Measurements from ENCODE around the gene USP43.

Gene USP43

DNA sequence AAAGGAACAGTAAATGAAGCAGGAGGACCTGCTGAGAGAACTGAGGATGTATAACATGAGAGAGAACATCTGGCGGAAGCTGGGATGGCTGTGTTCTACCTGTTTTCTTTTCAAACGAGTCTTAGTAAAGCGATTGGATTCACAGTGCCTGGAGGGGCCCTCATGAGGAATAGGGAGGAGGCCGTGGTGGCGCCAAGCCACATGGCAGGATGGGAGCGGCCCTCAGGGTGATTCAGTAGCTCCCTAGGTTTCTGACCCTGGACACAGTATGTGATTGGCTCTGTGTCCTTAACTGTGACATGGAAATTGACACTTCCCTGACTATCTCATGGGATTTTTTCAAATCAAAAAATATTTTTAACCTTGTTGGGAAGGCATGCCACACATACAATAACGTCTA is 32.1 kb downstream of the USP43 start:
- no peaks in the 10 kb centered on the region for H3K9me3 ChIP-seq (replicated peaks; ENCODE audit: insufficient read depth, low read length)
- H4K20me1 ChIP-seq (ENCODE audit: insufficient read depth, low read length): no peaks in the 10 kb centered on the region
- H3K4me2 ChIP-seq (ENCODE audit: low read depth, low read length): no peak overlapping the region
- no peak overlapping the region for H3K9ac ChIP-seq (ENCODE audit: low read length)
- no peak overlapping the region for H2AFZ ChIP-seq (ENCODE audit: low read length)
- no peaks in the 10 kb centered on the region for H3K9me2 ChIP-seq (replicated peaks; ENCODE audit: insufficient read depth, low read length)
- H3K4me1 ChIP-seq (ENCODE audit: low read length): no peaks in the 10 kb centered on the region
- no peaks in the 10 kb centered on the region for H3K36me3 ChIP-seq (replicated peaks; ENCODE audit: insufficient read depth, low read length)
- no peaks in the 10 kb centered on the region for H3K27me3 ChIP-seq (replicated peaks; ENCODE audit: insufficient read depth, low read length)
- H3F3A ChIP-seq (ENCODE audit: insufficient read depth, low read length): no peaks in the 10 kb centered on the region
- no peak for TF ChIP-seq EZH2phosphoT487 (IDR thresholded peaks at IDR 0.05; ENCODE audit: low read length)
- no peak for TF ChIP-seq EZH2 (optimal IDR thresholded peaks at IDR 0.05; ENCODE audit: low read depth, low read length)
- TF ChIP-seq, protein P1, sequence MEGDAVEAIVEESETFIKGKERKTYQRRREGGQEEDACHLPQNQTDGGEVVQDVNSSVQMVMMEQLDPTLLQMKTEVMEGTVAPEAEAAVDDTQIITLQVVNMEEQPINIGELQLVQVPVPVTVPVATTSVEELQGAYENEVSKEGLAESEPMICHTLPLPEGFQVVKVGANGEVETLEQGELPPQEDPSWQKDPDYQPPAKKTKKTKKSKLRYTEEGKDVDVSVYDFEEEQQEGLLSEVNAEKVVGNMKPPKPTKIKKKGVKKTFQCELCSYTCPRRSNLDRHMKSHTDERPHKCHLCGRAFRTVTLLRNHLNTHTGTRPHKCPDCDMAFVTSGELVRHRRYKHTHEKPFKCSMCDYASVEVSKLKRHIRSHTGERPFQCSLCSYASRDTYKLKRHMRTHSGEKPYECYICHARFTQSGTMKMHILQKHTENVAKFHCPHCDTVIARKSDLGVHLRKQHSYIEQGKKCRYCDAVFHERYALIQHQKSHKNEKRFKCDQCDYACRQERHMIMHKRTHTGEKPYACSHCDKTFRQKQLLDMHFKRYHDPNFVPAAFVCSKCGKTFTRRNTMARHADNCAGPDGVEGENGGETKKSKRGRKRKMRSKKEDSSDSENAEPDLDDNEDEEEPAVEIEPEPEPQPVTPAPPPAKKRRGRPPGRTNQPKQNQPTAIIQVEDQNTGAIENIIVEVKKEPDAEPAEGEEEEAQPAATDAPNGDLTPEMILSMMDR (IDR thresholded peaks at IDR 0.05; ENCODE audit: low read length): no peak
- H3K27ac ChIP-seq (ENCODE audit: low read length): no peak overlapping the region
- H3K4me3 ChIP-seq (ENCODE audit: low read length): no peak overlapping the region
- no peaks in the 10 kb centered on the region for H3K79me2 ChIP-seq (ENCODE audit: low read length)
- no peak for DNase-seq

DNA sequence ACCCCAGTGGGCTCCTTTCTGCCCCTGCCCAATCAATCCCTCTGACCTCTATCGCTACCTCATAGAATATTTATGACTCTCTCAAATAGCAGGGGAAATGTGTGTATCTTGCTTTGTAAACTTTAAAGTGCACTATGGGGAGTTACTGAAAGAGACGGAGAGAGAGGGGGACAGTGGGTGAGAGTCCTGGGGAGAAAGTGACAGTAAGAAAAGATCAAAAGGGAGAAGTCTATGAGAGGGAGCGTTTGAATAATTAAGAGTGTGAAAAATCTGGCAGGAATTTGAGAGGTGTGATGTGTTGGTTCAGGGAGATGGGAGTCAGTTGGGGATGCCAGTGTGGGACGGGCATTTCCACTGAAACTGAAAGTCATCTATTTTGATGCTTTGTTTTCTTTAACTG is 32.6 kb downstream of the USP43 start:
- H3K4me2 ChIP-seq (ENCODE audit: low read depth, low read length): no peak overlapping the region
- H3K4me1 ChIP-seq (ENCODE audit: low read length): no peaks in the 10 kb centered on the region
- no peak overlapping the region for H3K9ac ChIP-seq (ENCODE audit: low read length)

DNA sequence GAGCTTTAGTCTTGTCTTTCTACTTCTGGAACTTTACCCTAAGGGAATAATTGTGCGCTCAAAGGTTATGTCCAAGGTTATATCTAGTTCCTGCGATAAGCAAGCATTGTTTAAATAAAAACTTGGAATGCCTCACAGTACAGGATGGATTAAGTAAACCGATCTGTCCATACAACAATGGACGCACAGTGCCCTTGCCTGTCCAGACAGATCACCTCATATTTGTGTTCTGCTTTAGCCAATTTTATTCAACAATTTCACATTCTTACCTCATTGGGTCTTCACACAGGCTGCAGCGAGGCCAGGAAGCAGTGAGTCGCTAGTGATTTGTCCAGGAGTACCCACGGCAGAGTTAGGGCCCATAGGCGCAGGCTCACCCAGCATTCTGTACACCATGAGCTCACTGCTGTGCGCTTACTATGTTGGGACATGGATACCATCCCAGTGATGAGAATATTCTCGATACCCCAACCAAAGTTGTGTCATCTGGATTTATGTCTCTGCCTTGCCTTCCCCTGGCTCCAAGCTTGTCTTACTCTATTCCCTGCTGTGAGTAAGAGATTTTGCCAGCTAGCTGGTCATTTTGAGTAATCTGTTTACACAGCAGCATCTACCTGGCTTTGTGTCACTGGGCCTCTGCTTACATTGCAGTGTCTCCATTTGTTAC is 39.8 kb downstream of the USP43 start:
- no peak for DNase-seq
- H3K79me2 ChIP-seq (ENCODE audit: low read length): no peaks in the 10 kb centered on the region
- no peak overlapping the region for H2AFZ ChIP-seq (ENCODE audit: low read length)
- no peaks in the 10 kb centered on the region for H4K20me1 ChIP-seq (ENCODE audit: insufficient read depth, low read length)
- no peak overlapping the region for H3K27ac ChIP-seq (ENCODE audit: low read length)
- H3K36me3 ChIP-seq (replicated peaks; ENCODE audit: insufficient read depth, low read length): no peaks in the 10 kb centered on the region
- no peaks in the 10 kb centered on the region for H3K9me2 ChIP-seq (replicated peaks; ENCODE audit: insufficient read depth, low read length)
- no peak overlapping the region for H3K4me3 ChIP-seq (ENCODE audit: low read length)
- H3K9ac ChIP-seq (ENCODE audit: low read length): no peak overlapping the region
- TF ChIP-seq, protein P1 (IDR thresholded peaks at IDR 0.05; ENCODE audit: low read length): no peak
- TF ChIP-seq EZH2phosphoT487 (IDR thresholded peaks at IDR 0.05; ENCODE audit: low read length): no peak
- no peak for TF ChIP-seq EZH2 (optimal IDR thresholded peaks at IDR 0.05; ENCODE audit: low read depth, low read length)
- no peaks in the 10 kb centered on the region; the same call in 1 of the 2 replicates for H3K27me3 ChIP-seq (replicated peaks; ENCODE audit: insufficient read depth, low read length)
- no peaks in the 10 kb centered on the region for H3K4me1 ChIP-seq (ENCODE audit: low read length)
- H3K9me3 ChIP-seq (replicated peaks; ENCODE audit: insufficient read depth, low read length): no peaks in the 10 kb centered on the region
- no peak overlapping the region for H3K4me2 ChIP-seq (ENCODE audit: low read depth, low read length)
- H3F3A ChIP-seq (ENCODE audit: insufficient read depth, low read length): no peaks in the 10 kb centered on the region

More for the DNA sequence above, 32.6 kb downstream of the USP43 start:
- H3F3A ChIP-seq (ENCODE audit: insufficient read depth, low read length): no peaks in the 10 kb centered on the region
- no peak overlapping the region for H3K27ac ChIP-seq (ENCODE audit: low read length)
- no peaks in the 10 kb centered on the region for H3K9me2 ChIP-seq (replicated peaks; ENCODE audit: insufficient read depth, low read length)
- H3K9me3 ChIP-seq (replicated peaks; ENCODE audit: insufficient read depth, low read length): no peaks in the 10 kb centered on the region
- no peak for DNase-seq
- TF ChIP-seq EZH2phosphoT487 (IDR thresholded peaks at IDR 0.05; ENCODE audit: low read length): no peak
- TF ChIP-seq EZH2 (optimal IDR thresholded peaks at IDR 0.05; ENCODE audit: low read depth, low read length): no peak
- TF ChIP-seq, protein P1 (IDR thresholded peaks at IDR 0.05; ENCODE audit: low read length): no peak
- H3K4me3 ChIP-seq (ENCODE audit: low read length): no peak overlapping the region
- no peaks in the 10 kb centered on the region for H3K79me2 ChIP-seq (ENCODE audit: low read length)
- no peaks in the 10 kb centered on the region for H3K36me3 ChIP-seq (replicated peaks; ENCODE audit: insufficient read depth, low read length)
- H3K27me3 ChIP-seq (replicated peaks; ENCODE audit: insufficient read depth, low read length): no peaks in the 10 kb centered on the region
- H4K20me1 ChIP-seq (ENCODE audit: insufficient read depth, low read length): no peaks in the 10 kb centered on the region
- H2AFZ ChIP-seq (ENCODE audit: low read length): no peak overlapping the region

Data from MM.1S (cell line).